Panc1 (cell line): ENCODE results near the gene CDH9. TPM values are rescaled to one million over a fixed set of nuclear protein-coding genes. Genes with fewer than 3 reads are reported as not detected.

ENCODE experiments used
- ATAC-seq: fragments of 200-7000 bp; cut with Tn5 transposase; 2 replicates; pipeline ENCODE4 v1.9.1; 2020; ENCODE audit warnings: mild to moderate bottlenecking, moderate library complexity
- BruUV-seq: library from RNA; stranded (reverse); fragments of 400-500 nt; replicated peaks from 2 replicates; lab custom pipeline; 2021; lab: Mats Ljungman, UMichigan
- CTCF ChIA-PET: fragments of 300-600 bp; sonication (Branson Sonifier 250); formaldehyde crosslinking; loops from one replicate; lab custom pipeline; 2022; ENCODE audit warnings: antibody characterized with exemption; lab: Charles Lee
- POLR2A ChIA-PET: fragments of 300-600 bp; sonication (Branson Sonifier 250); formaldehyde crosslinking; loops from one replicate; lab custom pipeline; 2022; ENCODE audit warnings: antibody characterized with exemption; lab: Charles Lee
- DNase-seq: peaks from one replicate; pipeline ENCODE4 v3.0.0-alpha.2; 2010; ENCODE audit warnings: low read depth, low spot score
- H3K27ac ChIP-seq: 2 replicates; pipeline ENCODE4 v1.5.1; 2011; ENCODE audit warnings: mild to moderate bottlenecking, low read length, inconsistent platforms
- H3K27me3 ChIP-seq: fragments of 200-500 bp; sonication (Bioruptor generic); 2 replicates; pipeline ENCODE4 v1.6.0; 2014; ENCODE audit warnings: low read length, inconsistent platforms; ENCODE audit not compliant: control insufficient read depth, insufficient read depth
- H3K36me3 ChIP-seq: fragments of 200-500 bp; sonication (Bioruptor generic); 2 replicates; pipeline ENCODE4 v1.5.1; 2014; ENCODE audit warnings: inconsistent platforms, mild to moderate bottlenecking, low read length, moderate library complexity; ENCODE audit not compliant: control insufficient read depth, insufficient read depth
- H3K4me1 ChIP-seq: 2 replicates; pipeline ENCODE4 v1.5.1; 2011; ENCODE audit warnings: inconsistent platforms, mild to moderate bottlenecking, low read length, moderate library complexity; ENCODE audit not compliant: control insufficient read depth, insufficient read depth
- H3K4me3 ChIP-seq, 2 experiments: 2 replicates each; pipeline ENCODE4 v1.5.1; 2011 to 2012; ENCODE audit warnings: low read depth in 2 of 2, low read length in 2 of 2, mild to moderate bottlenecking in 2 of 2, inconsistent platforms in 1 of 2, moderate library complexity in 1 of 2
- H3K9me3 ChIP-seq: fragments of 200-500 bp; sonication (Bioruptor generic); 2 replicates; pipeline ENCODE4 v1.5.1; 2014; ENCODE audit warnings: low read depth, mild to moderate bottlenecking, inconsistent platforms, low read length, moderate library complexity; ENCODE audit not compliant: control insufficient read depth, insufficient read depth
- POLR2AphosphoS5 ChIP-seq: IDR thresholded peaks from 2 replicates; pipeline ENCODE4 v1.6.1; 2012; ENCODE audit warnings: mild to moderate bottlenecking, low read depth, low read length, moderate library complexity
- SIN3A ChIP-seq: IDR thresholded peaks from 2 replicates; pipeline ENCODE4 v1.6.1; 2012; ENCODE audit warnings: low read depth, mild to moderate bottlenecking, low read length, moderate library complexity, borderline replicate concordance; ENCODE audit not compliant: insufficient read depth
- TCF7L2 ChIP-seq: IDR thresholded peaks from 2 replicates; pipeline ENCODE4 v1.6.1; 2011; ENCODE audit warnings: mild to moderate bottlenecking, low read depth, low read length, inconsistent platforms
- in situ Hi-C: cut with HindIII; loops from 2 replicates; pipeline ENCODE4 v1.10.0; 2016; ENCODE audit warnings: low sequenced_read_pairs, low pct_unique_long_range_greater_than_20kb
- intact Hi-C: fragments of 100-400 bp; cut with micrococcal nuclease; formaldehyde crosslinking; loops from one replicate; pipeline ENCODE4 v1.10.0; 2022; ENCODE audit not compliant: unreplicated experiment
- total RNA-seq: library from RNA; stranded (reverse); gene quantifications from one replicate; pipeline ENCODE4 v1.2.1, GENCODE V29; 2021; ENCODE audit not compliant: unreplicated experiment
- TF ChIP-seq, protein P1 (sequence below): fragments of 450-650 bp; IDR thresholded peaks from 2 replicates; pipeline ENCODE4 v1.5.1; 2017; ENCODE audit warnings: mild to moderate bottlenecking
- TF ChIP-seq, protein P2 (sequence below), 2 experiments: IDR thresholded peaks; 2 replicates each; pipeline ENCODE4 v1.6.1; 2011 to 2012; ENCODE audit warnings: low read depth in 2 of 2, control low read depth in 1 of 2, low read length in 1 of 2, mild to moderate bottlenecking in 1 of 2, moderate library complexity in 1 of 2; ENCODE audit not compliant: insufficient read depth in 1 of 2

CDH9 gene
- total RNA-seq, 1 experiment from 2014 or later: 0.10 TPM

DNA sequence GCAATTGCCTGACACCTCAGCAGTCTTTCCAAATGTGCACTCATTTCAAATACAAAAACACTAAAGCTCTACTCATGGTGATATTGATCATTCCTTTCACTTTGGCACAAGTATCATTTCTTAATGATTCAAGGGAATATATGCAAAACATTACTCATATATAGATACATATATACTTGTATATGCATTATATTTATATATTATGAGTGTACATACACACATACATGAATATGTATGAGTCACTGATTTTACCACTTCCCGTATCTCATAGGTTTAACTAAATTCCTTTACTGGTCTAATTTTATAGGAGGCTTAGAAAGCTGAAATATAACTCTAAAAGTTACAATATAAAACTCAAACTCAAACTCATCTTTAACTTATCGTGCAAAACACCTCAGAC, 156.5 kb downstream of the CDH9 start:
- Histone ChIP-seq H3K4me1 (no peaks in the 10 kb centered on the region), H3K27ac (no peak overlapping the region), H3K4me3 (no peak overlapping the region), H3K36me3 (no peaks in the 10 kb centered on the region), H3K9me3 (no peaks in the 10 kb centered on the region), H3K27me3 (no peaks in the 10 kb centered on the region)
- no TSS peak for BruUV-seq
- POLR2A ChIA-PET: no interaction called here
- ATAC-seq: no peak
- in situ Hi-C loops (no loop called here), intact Hi-C loops (no loop called here)
- CTCF ChIA-PET: no interaction called here
- no peak for DNase-seq
- no peak for TF ChIP-seq SIN3A
- TF ChIP-seq POLR2AphosphoS5: no peak
- TF ChIP-seq TCF7L2: no peak
- TF ChIP-seq, protein P1, sequence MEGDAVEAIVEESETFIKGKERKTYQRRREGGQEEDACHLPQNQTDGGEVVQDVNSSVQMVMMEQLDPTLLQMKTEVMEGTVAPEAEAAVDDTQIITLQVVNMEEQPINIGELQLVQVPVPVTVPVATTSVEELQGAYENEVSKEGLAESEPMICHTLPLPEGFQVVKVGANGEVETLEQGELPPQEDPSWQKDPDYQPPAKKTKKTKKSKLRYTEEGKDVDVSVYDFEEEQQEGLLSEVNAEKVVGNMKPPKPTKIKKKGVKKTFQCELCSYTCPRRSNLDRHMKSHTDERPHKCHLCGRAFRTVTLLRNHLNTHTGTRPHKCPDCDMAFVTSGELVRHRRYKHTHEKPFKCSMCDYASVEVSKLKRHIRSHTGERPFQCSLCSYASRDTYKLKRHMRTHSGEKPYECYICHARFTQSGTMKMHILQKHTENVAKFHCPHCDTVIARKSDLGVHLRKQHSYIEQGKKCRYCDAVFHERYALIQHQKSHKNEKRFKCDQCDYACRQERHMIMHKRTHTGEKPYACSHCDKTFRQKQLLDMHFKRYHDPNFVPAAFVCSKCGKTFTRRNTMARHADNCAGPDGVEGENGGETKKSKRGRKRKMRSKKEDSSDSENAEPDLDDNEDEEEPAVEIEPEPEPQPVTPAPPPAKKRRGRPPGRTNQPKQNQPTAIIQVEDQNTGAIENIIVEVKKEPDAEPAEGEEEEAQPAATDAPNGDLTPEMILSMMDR: no peak
- TF ChIP-seq, protein P2, sequence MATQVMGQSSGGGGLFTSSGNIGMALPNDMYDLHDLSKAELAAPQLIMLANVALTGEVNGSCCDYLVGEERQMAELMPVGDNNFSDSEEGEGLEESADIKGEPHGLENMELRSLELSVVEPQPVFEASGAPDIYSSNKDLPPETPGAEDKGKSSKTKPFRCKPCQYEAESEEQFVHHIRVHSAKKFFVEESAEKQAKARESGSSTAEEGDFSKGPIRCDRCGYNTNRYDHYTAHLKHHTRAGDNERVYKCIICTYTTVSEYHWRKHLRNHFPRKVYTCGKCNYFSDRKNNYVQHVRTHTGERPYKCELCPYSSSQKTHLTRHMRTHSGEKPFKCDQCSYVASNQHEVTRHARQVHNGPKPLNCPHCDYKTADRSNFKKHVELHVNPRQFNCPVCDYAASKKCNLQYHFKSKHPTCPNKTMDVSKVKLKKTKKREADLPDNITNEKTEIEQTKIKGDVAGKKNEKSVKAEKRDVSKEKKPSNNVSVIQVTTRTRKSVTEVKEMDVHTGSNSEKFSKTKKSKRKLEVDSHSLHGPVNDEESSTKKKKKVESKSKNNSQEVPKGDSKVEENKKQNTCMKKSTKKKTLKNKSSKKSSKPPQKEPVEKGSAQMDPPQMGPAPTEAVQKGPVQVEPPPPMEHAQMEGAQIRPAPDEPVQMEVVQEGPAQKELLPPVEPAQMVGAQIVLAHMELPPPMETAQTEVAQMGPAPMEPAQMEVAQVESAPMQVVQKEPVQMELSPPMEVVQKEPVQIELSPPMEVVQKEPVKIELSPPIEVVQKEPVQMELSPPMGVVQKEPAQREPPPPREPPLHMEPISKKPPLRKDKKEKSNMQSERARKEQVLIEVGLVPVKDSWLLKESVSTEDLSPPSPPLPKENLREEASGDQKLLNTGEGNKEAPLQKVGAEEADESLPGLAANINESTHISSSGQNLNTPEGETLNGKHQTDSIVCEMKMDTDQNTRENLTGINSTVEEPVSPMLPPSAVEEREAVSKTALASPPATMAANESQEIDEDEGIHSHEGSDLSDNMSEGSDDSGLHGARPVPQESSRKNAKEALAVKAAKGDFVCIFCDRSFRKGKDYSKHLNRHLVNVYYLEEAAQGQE (IDR thresholded peaks at IDR 0.05; ENCODE audit: insufficient read depth in 1 of 2, low read depth in 2 of 2, low read length in 1 of 2): no peak

DNA sequence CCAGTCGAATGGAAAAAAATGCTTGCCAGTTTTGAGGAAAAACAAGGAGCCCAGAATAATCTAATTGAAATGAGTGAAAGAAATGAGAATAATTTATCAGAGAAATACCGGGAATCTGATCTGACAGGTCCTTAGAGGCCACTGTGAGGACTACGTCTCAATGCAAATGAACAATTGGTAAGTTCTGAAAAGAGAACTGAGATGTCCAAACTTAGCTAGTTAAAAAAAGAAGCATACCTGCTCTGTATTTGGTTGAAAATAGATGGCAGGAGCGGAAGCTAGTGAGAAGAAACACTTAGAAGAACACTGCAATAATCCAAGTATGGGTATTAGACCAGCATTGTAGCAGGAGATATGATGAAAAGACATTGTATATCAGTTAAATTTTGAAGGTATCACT, 161.2 kb downstream of the CDH9 start:
- DNase-seq (no peak), ATAC-seq (no peak)
- Histone ChIP-seq H3K4me3 (no peak overlapping the region), H3K36me3 (no peaks in the 10 kb centered on the region), H3K27ac (no peak overlapping the region), H3K4me1 (no peaks in the 10 kb centered on the region), H3K27me3 (no peaks in the 10 kb centered on the region), H3K9me3 (no peaks in the 10 kb centered on the region)
- ChIA-PET POLR2A (no interaction called here), CTCF (no interaction called here)
- no peak for TF ChIP-seq SIN3A
- TF ChIP-seq POLR2AphosphoS5: no peak
- TF ChIP-seq, protein P2 (IDR thresholded peaks at IDR 0.05; ENCODE audit: insufficient read depth in 1 of 2, low read depth in 2 of 2, low read length in 1 of 2): no peak
- TF ChIP-seq TCF7L2: no peak
- TF ChIP-seq, protein P1: no peak
- intact Hi-C loops (no loop called here), in situ Hi-C loops (no loop called here)
- no TSS peak for BruUV-seq
